H1 (cell line): ENCODE results near the gene PFN3.

Source experiments
- ATF3 ChIP-seq: IDR thresholded peaks from 2 replicates; pipeline ENCODE4 v1.6.1; 2011; ENCODE audit warnings: low read depth, mild to moderate bottlenecking, low read length; ENCODE audit not compliant: insufficient read depth
- CTCF ChIP-seq, 3 experiments: IDR thresholded peaks; 1 replicate in 2 of 3; 2 replicates in 1 of 3; pipeline versions ENCODE4 v1.5.1 to v1.6.1; 2011; ENCODE audit warnings: low read length in 3 of 3, mild to moderate bottlenecking in 3 of 3, inconsistent platforms in 2 of 3, low read depth in 1 of 3, moderate library complexity in 1 of 3; ENCODE audit not compliant: insufficient read depth in 1 of 3; ENCODE audit errors: control extremely low read depth in 1 of 3
- E2F6 ChIP-seq: IDR thresholded peaks from 2 replicates; pipeline ENCODE4 v1.6.1; 2012; ENCODE audit warnings: inconsistent platforms
- JUN ChIP-seq: IDR thresholded peaks from 2 replicates; pipeline ENCODE4 v1.6.1; 2011; ENCODE audit warnings: low read depth, mild to moderate bottlenecking, improper control_type of control experiment, low read length
- RNF2 ChIP-seq: fragments of 200-900, 300-1000 bp; sonication (generic); IDR thresholded peaks from 2 replicates; pipeline ENCODE4 v1.7.1; 2016; ENCODE audit warnings: borderline replicate concordance, low read depth, mild to moderate bottlenecking, antibody characterized with exemption, low read length; ENCODE audit not compliant: poor library complexity, severe bottlenecking; ENCODE audit errors: missing control alignments

- TF ChIP-seq E2F6 (no peak), RNF2 (no peak), CTCF (IDR thresholded peaks at IDR 0.05; ENCODE audit: control extremely low read depth in 1 of 3, insufficient read depth in 1 of 3, low read depth in 1 of 3, low read length in 3 of 3) (no peak), ATF3 (no peak), JUN (no peak)
These were observed 20.8 kb upstream of the PFN3 start for GRCh38 chr5:177421062-177421798.
